BE2C (cell line): ENCODE data around the gene IDS.

Experiments used
- DNase-seq: peaks from one replicate; pipeline ENCODE4 v3.0.0-alpha.2; 2020
- H3K27me3 ChIP-seq: fragments of 250-450 bp; sonication (Bioruptor Pico); 2 replicates; pipeline ENCODE4 v1.5.1; 2020; ENCODE audit warnings: mild to moderate bottlenecking
- H3K36me3 ChIP-seq: fragments of 250-450 bp; sonication (Bioruptor Pico); 2 replicates; pipeline ENCODE4 v1.5.1; 2020; ENCODE audit warnings: mild to moderate bottlenecking
- H3K4me1 ChIP-seq: fragments of 250-450 bp; sonication (Bioruptor Pico); 2 replicates; pipeline ENCODE4 v1.5.1; 2020
- H3K4me3 ChIP-seq: 2 replicates; pipeline ENCODE4 v1.5.1; 2011; ENCODE audit warnings: low read depth, low read length
- H3K9me3 ChIP-seq: fragments of 250-450 bp; sonication (Bioruptor Pico); 2 replicates; pipeline ENCODE4 v1.5.1; 2020
- TF ChIP-seq, protein P1 (sequence below): IDR thresholded peaks from 2 replicates; pipeline ENCODE4 v1.5.1; 2012; ENCODE audit warnings: mild to moderate bottlenecking, low read depth, low read length

IDS gene

GRCh38 chrX:149487292-149487691, 17.8 kb downstream of the IDS start:
- H3K4me3 ChIP-seq: no peak overlapping the region
- no peaks in the 10 kb centered on the region for H3K9me3 ChIP-seq
- no peaks in the 10 kb centered on the region for H3K4me1 ChIP-seq
- peaks cover 33% of the 10 kb centered on the region for H3K36me3 ChIP-seq
- TF ChIP-seq, protein P1, sequence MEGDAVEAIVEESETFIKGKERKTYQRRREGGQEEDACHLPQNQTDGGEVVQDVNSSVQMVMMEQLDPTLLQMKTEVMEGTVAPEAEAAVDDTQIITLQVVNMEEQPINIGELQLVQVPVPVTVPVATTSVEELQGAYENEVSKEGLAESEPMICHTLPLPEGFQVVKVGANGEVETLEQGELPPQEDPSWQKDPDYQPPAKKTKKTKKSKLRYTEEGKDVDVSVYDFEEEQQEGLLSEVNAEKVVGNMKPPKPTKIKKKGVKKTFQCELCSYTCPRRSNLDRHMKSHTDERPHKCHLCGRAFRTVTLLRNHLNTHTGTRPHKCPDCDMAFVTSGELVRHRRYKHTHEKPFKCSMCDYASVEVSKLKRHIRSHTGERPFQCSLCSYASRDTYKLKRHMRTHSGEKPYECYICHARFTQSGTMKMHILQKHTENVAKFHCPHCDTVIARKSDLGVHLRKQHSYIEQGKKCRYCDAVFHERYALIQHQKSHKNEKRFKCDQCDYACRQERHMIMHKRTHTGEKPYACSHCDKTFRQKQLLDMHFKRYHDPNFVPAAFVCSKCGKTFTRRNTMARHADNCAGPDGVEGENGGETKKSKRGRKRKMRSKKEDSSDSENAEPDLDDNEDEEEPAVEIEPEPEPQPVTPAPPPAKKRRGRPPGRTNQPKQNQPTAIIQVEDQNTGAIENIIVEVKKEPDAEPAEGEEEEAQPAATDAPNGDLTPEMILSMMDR: peak; percentile 35
- DNase-seq: no peak
- H3K27me3 ChIP-seq: no peaks in the 10 kb centered on the region

- H3K36me3 ChIP-seq: 0 out of 2 replicates have a peak, but pooled peaks cover 3% of the 10 kb centered on the region
- H3K4me1 ChIP-seq: no peaks in the 10 kb centered on the region
- no peaks in the 10 kb centered on the region for H3K9me3 ChIP-seq
- TF ChIP-seq, protein P1: no peak
- no peak overlapping the region for H3K4me3 ChIP-seq
- no peak for DNase-seq
- H3K27me3 ChIP-seq: no peaks in the 10 kb centered on the region
Measured at GRCh38 chrX:149476513-149476912, 28.6 kb downstream of the IDS start.

DNA sequence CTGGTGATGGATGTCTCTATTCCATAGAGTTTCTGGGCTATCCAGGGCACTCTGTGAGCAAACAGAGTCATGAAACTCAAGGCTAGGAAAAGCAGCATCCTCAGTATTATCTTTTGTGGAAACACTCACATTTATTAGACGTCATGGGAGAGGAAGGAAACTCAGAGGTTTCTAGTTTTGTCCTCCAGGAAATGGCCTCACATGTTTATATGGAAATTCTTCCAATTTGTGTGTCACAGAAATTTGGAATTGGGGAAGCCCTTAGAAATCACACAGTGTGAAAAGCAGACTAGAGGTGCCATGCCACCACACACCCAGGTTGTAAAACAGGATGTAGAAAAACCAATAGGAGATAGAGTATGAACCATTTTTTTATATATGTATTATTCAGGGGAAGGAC, 31.1 kb downstream of the IDS start:
- TF ChIP-seq, protein P1: no peak
- no peaks in the 10 kb centered on the region for H3K9me3 ChIP-seq
- no peak for DNase-seq
- no peaks in the 10 kb centered on the region for H3K36me3 ChIP-seq
- no peak overlapping the region for H3K4me3 ChIP-seq
- H3K4me1 ChIP-seq: no peaks in the 10 kb centered on the region
- H3K27me3 ChIP-seq: no peaks in the 10 kb centered on the region

DNA sequence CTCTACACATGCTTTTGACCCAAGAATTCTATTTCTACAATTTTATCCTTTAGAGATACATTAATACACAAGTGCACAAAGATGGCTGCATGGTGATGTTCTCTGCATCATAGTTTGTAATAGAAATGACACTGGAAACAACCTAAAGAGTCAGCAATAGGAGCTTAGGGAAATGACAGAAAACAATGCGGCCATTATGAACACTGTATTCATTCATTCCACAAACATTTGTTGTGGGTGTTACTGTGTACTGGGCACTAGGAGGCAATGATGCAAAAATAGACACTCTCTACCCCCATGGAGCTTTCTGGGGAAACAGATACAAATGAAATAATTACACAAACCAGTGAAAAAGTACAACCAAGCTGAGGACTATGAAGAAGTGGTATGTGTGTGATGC, 32.0 kb downstream of the IDS start:
- Histone ChIP-seq H3K36me3 (no peaks in the 10 kb centered on the region), H3K4me3 (no peak overlapping the region), H3K4me1 (no peaks in the 10 kb centered on the region), H3K27me3 (no peaks in the 10 kb centered on the region), H3K9me3 (no peaks in the 10 kb centered on the region)
- no peak for DNase-seq
- TF ChIP-seq, protein P1: no peak

DNA sequence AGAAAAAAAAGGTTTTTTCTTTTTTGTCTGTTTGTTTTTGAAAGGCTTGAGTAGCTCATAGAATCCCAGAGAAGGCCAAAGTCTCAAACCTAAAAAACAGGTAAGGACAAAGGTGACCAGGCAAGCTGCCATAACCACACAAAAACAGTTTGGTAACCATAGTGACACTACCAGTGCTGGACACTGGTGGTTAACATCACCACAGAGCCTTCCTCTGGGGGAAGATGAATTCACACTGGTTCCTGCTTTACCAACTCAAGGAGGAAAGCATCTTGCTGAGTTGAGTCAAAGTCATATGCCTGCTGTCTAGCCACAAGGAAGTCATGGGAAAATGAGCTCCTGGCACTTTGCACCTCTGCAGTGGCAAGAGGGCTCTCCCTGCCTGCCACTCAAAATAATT, 32.5 kb downstream of the IDS start:
- TF ChIP-seq, protein P1: no peak
- H3K4me1 ChIP-seq: no peaks in the 10 kb centered on the region
- no peaks in the 10 kb centered on the region for H3K27me3 ChIP-seq
- no peaks in the 10 kb centered on the region for H3K9me3 ChIP-seq
- no peaks in the 10 kb centered on the region for H3K36me3 ChIP-seq
- H3K4me3 ChIP-seq: no peak overlapping the region
- no peak for DNase-seq

DNA sequence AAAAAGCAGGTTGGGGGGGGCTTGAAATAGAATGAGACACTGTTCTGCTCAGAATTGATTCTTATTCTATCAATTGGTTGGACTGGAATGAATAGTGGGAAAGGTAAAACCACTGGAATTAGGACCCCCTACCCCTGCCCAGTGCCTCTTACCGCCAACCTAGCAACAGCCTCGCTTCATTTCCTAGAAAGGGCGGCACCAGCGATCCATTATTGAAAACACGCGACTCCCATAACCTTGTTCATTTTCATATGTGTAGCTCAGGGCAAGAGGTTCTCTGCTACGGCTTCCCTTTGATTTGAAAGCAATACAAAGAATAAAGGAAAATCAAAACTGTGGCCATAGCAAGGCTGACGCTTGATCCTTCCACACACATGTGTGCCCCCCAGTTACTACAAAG, 33.7 kb downstream of the IDS start:
- H3K36me3 ChIP-seq: no peaks in the 10 kb centered on the region
- no peak for DNase-seq
- no peaks in the 10 kb centered on the region for H3K9me3 ChIP-seq
- no peak overlapping the region for H3K4me3 ChIP-seq
- no peaks in the 10 kb centered on the region for H3K27me3 ChIP-seq
- no peaks in the 10 kb centered on the region for H3K4me1 ChIP-seq
- TF ChIP-seq, protein P1: no peak
